Renal pelvis (tissue), 4 donors: ENCODE measurements around the gene BMP5. TPM values are rescaled to one million over a fixed set of nuclear protein-coding genes. Genes with fewer than 3 reads are reported as not detected.

Experiments used
- DNase-seq: peaks from one replicate; pipeline ENCODE4 v3.0.0-alpha.2; 2013
- polyA plus RNA-seq, 3 donors: library from polyadenylated mRNA; unstranded; fragments of 120-200 nt; gene quantifications; one replicate each; pipeline ENCODE4 v1.2.1, GENCODE V29; 2013; ENCODE audit not compliant: insufficient read length in 3 of 3

Gene BMP5
- polyA plus RNA-seq, 3 donors = 2.8 to 4.5 (median 2.9) TPM

GRCh38 chr6:55822005-55822404 lies 53.4 kb downstream of the BMP5 start:
- no peak for DNase-seq

- DNase-seq = no peak
Measured at GRCh38 chr6:55820696-55821095, 54.7 kb downstream of the BMP5 start.

- no peak for DNase-seq
Measured at GRCh38 chr6:55819811-55820210, 55.6 kb downstream of the BMP5 start.

GRCh38 chr6:55818482-55818881 lies 56.9 kb downstream of the BMP5 start:
- no peak for DNase-seq

DNA sequence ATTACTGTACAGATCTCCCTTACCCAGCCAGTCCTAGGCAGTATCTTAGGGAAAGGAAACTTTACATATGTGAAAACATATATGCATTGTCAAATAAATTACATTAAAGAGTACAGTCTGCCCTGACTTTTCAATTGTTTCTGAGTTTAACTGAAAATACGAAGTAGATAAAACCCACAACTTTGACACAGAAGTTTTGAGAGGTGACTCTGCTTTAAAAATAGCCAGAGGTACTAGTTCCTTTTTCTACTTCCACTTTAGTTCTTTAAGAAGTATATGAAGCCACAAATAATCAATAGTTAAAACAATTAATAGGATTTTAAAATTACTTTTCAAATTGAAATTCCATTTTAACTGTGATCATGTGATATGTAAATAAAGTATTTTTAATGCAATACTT lies 62.9 kb downstream of the BMP5 start:
- DNase-seq = no peak

DNA sequence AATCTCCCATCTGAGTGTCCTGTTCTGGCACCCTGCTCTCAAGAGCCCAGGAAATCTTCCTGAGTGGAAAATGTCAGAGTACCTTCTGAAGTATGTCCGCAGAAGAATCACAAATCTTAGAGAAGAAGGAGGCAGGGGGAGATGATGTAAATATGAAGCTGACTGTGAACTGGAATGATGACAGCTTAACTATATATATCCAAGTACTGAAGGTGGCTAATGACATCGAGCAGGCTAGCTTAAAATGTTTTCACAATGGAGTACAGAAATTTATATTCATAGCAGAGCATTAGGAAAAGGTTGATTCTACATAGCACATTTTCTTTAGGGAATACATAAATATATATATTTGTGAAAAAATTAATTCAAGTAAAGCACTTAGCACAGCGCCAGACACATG lies 64.3 kb downstream of the BMP5 start:
- DNase-seq = no peak

DNA sequence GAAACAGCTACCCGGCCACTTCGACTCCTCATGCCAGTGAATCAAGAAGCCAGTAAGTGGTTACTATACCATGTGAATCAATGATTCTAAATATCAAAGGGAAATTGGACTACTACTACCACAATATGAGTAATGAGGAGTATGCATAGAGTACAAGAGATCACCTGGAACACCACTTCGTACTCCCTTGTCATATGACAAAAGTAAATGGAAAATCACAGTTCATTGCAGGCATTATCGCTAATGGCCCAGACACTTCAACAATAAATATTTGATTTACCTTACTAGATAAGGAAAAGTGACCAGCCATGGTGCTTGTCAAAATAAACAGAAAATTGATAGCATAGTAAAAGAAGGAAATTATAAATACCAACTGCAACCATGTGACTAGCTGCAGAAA lies 73.1 kb downstream of the BMP5 start:
- DNase-seq = no peak

DNA sequence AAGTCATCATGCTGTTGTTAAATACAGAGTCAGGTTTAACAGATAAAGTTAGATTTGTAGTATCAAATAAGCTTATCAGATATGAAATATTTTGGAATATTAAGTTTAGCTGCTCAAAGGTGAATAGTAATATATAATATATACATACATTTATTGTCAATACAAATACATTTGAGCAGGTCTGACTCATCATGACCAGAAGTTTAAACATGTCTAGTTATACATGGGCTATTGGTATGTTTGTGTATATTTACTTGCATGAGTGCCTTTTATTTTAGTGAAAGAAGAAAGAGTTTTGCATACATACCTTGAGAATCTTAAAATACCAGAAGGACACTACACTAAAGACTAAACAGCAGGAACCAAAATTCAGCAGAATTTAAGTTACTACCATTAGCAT lies 76.8 kb downstream of the BMP5 start:
- no peak for DNase-seq

GRCh38 chr6:55794136-55794812 lies 81.1 kb downstream of the BMP5 start:
- DNase-seq = no peak

DNA sequence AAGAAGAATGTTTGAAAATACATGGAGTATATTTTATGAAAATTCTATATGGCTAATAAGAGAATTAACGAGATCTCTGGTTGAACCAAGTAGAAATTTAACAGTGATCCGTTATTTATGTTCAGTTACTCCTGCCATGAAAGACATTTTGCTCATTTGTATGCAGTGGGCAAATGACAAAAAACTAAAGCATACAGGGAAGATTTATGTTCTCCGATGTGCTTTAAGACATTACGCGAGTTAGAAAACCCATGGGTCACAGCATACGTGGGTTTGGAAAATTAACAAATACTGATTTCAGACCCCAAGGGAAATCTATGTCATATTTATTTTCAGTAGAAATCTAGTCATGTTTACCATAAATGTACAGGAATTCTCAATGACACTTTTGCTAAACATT lies 90.1 kb downstream of the BMP5 start:
- no peak for DNase-seq

- no peak for DNase-seq
Measured at GRCh38 chr6:55782275-55782674, 93.1 kb downstream of the BMP5 start.

GRCh38 chr6:55778705-55779104 lies 96.7 kb downstream of the BMP5 start:
- DNase-seq = no peak

DNA sequence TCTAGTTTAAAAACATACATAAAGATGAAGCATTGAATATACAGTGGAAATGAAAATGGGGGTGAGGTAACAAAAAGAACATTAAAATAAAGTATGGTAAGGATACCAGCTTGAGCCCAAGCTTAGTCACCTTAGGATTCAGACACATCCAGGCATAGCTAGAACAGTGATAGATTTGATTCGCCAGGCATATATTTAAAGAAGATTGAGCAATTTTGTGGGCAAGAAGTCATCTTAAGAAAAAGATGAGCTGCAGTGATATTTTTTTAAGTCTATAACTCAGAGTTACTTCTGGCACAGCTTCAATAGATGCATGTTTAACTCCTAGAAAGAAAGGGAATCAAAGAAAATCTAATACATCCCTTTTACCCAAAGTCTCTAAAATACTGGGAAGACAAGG lies 97.9 kb downstream of the BMP5 start:
- no peak for DNase-seq

DNA sequence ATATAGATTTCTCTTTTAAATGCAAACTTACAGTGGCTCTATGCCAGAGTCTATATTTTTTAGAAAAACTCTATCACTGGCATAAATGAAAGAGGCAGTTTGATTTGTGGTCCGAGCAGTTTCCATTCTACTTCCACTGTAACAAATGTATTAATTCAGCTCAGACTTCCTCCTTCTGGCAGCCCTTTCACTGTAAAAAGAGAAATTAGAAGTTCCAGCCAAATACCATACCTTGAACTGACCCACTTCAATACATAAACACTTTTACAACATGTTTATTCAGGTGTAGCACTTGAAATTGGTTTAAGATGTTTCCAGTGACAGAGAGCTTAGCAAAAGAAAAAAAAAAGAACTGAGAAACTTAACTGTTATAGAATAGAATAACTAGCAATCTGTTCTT lies 99.3 kb downstream of the BMP5 start:
- no peak for DNase-seq

DNA sequence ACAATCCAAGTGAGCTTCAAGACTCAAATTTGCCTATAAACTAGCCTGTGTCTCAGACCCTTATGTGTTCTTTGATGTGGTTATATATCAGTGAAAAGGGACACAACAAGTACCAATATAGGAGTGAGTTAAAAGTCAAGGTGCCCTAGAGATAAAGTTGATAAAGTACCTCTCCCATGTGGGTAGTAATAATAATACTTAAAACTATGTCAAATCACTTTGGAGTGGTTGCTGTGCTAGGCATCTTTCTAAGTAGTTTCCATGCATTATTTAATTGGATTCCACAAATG lies 100.4 kb downstream of the BMP5 start:
- DNase-seq = no peak

- no peak for DNase-seq
Measured at GRCh38 chr6:55774286-55775028, 100.9 kb downstream of the BMP5 start.

DNA sequence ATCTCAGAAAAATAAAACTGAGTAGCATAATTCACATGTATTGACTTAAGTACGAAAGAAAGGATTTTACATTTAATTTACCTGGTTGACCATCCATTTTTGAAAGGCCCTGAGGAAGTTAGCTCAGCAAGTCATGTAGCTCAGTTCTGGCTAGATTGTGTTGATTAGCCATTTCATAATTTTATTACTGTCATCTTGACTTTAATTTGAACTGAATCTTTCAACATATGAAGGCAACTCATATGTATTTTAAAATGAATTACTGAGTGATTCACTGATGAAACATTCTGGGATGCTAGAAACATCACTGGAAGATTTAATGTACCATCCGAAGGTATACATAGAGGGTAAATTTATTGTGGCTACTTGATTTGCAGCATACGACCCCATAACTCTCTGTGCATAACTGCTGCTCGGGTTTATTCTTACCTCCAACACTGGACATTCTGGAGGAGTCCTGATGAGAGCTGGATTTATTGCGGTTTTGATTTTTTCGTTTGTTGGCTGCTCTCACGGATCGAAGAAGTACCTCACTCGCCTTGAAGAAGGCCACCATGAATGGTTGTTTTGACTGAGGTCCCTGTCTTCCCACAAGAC lies 101.7 kb downstream of the BMP5 start:
- DNase-seq = no peak

DNA sequence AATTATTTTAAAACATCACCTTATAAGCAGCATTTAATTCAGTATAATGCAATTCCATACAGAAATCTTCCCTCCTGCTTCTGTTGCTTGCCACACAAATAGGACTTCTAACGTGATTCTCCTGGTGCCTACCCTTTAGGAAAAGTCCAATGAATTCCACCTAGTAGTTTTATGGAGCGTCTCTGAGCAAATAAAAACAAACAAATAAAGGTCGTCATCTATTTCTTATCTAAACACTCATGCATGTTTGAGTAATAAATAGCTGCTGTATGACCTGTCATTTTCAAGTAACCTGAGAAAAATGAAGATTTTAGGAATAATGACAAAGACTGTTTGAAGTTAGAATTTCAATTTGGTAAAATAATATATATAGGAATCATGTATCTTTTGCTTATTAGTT lies 102.7 kb downstream of the BMP5 start:
- DNase-seq = no peak

GRCh38 chr6:55759536-55759935 lies 115.9 kb downstream of the BMP5 start:
- no peak for DNase-seq

GRCh38 chr6:55758156-55758937 lies 117.0 kb downstream of the BMP5 start:
- no peak for DNase-seq

GRCh38 chr6:55756531-55757031 lies 118.8 kb downstream of the BMP5 start:
- no peak for DNase-seq

DNA sequence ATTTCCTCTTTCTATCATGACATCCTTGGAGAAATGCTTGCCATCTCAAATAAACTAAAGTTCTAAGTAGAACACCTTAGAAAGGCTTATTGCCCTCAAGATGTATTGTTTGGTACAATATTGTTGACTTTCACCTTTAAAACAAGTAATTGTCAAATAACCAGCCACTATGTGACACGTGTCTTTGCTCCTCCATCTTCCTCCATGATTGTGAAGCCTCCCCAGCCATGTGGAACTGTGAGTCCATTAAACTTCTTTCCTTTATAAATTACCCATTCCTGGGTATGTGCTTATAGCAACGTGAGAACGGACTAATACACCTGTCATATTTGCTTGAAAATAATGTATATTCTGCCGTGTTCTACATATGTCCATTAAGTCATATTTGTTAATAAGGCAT lies 126.5 kb downstream of the BMP5 start:
- DNase-seq = no peak

DNA sequence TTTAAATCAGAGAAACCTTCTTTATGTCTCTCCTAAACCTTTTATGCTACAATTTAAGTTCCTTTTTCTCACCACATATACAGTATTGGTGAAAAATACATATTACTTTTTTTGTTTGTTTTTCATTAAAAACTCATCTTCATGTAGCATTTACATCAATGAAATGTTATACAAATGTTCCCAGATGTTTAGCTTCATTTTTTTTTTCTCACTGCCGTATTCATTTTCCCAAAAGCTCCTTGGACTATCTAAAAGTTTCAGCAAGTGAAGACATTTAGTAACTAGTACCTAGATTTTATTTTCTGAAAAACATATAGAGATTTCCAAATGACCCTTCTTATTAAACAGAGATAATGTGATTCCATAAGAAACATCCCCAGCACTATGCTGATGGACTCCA lies 128.9 kb downstream of the BMP5 start:
- no peak for DNase-seq
